Astrocyte (in vitro differentiated cells and primary cell): ENCODE measurements around the gene RNF26.

Source experiments
- EZH2 ChIP-seq: IDR thresholded peaks from 2 replicates; pipeline ENCODE4 v1.6.1; 2012; ENCODE audit warnings: mild to moderate bottlenecking, low read length, inconsistent platforms; ENCODE audit not compliant: insufficient read depth
- TF ChIP-seq, protein P1 (sequence below): IDR thresholded peaks from 2 replicates; pipeline ENCODE4 v1.5.1; 2011; ENCODE audit warnings: low read depth, mild to moderate bottlenecking, inconsistent platforms, low read length, moderate library complexity; ENCODE audit not compliant: insufficient read depth

DNA sequence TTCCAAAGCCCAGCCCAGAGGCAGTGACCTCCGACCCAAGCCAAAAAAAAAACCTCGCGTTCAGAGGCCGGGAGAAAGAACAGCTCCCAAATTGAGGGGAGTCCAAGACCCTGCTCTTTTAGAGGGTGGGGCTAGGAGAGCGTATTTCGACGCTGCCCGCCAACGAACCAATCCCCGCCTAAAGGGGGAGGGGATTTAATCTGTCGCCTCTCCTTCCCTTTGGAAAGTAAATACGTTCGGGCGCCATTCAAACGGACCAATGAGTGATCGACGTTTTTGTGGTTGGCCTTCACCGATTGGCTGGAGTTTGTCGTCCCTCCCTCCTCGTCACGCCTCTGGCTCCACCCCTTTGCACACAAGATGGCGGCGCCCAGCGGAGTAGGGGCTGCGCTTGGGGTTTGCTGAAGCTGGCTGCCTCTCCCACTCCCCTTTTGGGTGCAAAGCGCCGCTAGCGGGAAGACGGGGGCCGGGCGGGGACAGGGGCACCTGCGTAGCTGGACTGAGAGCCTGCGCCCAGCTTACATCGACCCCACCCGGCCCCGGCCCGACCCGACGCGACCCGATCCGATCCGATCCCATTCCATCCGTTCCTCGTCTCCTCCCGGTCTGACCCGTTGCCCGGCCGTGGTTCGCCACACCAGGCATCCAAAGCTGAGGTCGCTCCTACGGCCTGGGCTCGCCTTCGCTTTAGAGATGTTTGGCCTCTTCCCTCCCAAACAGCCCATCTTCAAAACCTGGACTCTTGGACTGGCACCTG, at the start of gene RNF26:
- TF ChIP-seq, protein P1, sequence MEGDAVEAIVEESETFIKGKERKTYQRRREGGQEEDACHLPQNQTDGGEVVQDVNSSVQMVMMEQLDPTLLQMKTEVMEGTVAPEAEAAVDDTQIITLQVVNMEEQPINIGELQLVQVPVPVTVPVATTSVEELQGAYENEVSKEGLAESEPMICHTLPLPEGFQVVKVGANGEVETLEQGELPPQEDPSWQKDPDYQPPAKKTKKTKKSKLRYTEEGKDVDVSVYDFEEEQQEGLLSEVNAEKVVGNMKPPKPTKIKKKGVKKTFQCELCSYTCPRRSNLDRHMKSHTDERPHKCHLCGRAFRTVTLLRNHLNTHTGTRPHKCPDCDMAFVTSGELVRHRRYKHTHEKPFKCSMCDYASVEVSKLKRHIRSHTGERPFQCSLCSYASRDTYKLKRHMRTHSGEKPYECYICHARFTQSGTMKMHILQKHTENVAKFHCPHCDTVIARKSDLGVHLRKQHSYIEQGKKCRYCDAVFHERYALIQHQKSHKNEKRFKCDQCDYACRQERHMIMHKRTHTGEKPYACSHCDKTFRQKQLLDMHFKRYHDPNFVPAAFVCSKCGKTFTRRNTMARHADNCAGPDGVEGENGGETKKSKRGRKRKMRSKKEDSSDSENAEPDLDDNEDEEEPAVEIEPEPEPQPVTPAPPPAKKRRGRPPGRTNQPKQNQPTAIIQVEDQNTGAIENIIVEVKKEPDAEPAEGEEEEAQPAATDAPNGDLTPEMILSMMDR = no peak
- no peak for TF ChIP-seq EZH2
